Right atrium auricular region (tissue), 2 donors: Measurements from ENCODE around the gene RPH3AL. TPM values are rescaled to one million over a fixed set of nuclear protein-coding genes. Genes with fewer than 3 reads are reported as not detected.

Experiments
- DNase-seq: peaks from one replicate; pipeline ENCODE4 v3.0.0-alpha.2; 2019; ENCODE audit warnings: low spot score
- H3K27ac ChIP-seq, 2 donors: fragments of 200-600 bp; sonication (generic); 1 replicate in 1 of 2; 2 replicates in 1 of 2; pipeline ENCODE4 v1.5.1; 2016 to 2019
- H3K27me3 ChIP-seq, 2 donors: fragments of 200-600 bp; sonication (generic); one replicate each; pipeline versions ENCODE4 v1.5.1 to v1.6.0; 2017 to 2019
- H3K36me3 ChIP-seq: fragments of 200-600 bp; sonication (generic); one replicate; pipeline ENCODE4 v1.5.1; 2016
- H3K4me1 ChIP-seq, 2 donors: fragments of 200-600 bp; sonication (generic); one replicate each; pipeline versions ENCODE4 v1.5.1 to v1.6.0; 2017 to 2019
- H3K4me3 ChIP-seq, 2 donors: fragments of 200-600 bp; sonication (generic); 1 replicate in 1 of 2; 2 replicates in 1 of 2; pipeline ENCODE4 v1.5.1; 2017 to 2019; ENCODE audit warnings: mild to moderate bottlenecking in 1 of 2, moderate library complexity in 1 of 2
- H3K9me3 ChIP-seq, 2 donors: fragments of 200-600 bp; sonication (generic); one replicate each; pipeline ENCODE4 v1.5.1; 2019
- CTCF ChIP-seq, 2 donors: fragments of 200-600 bp; sonication (generic); IDR thresholded peaks; one replicate each; pipeline ENCODE4 v1.5.1; 2019; ENCODE audit warnings: antibody characterized with exemption in 2 of 2
- total RNA-seq, 2 donors: library from RNA; depleted of rRNA; stranded (reverse); fragments of >200 nt; gene quantifications; one replicate each; pipeline ENCODE4 v1.1.0, GENCODE V29; 2016

Gene RPH3AL
- total RNA-seq, 2 donors from 2014 or later, result 7.2 to 13.1 TPM

DNA sequence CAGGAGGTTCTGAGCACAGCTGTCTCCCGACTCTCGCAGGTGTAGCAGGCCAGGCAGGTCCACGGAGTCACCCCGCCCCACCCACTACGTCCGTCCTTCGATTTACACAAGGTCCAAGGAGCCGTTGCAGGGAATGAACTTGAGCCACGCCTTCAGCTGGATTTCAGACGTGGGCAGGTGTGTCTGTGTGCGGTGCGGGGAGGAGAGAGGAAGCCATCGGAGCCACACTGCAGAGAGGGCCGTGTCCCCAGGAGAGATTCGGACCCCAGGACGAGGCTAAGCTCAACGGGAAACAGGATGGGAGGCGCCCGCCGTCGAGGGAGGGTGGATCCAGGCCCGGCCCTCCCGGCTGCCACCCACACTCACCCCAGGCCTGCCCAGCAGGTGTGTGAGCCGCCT, 50.3 kb downstream of the RPH3AL start:
- Histone ChIP-seq H3K27ac (peak overlapping the region; percentile 67 to 80), H3K9me3 (no peaks in the 10 kb centered on the region), H3K27me3 (no peaks in the 10 kb centered on the region), H3K4me3 (peak overlapping the region in 1 of 2 donors; percentile 21), H3K4me1 (peaks cover 0 to 36% of the 10 kb centered on the region in 2 donors), H3K36me3 (no peaks in the 10 kb centered on the region)
- no peak for TF ChIP-seq CTCF (IDR thresholded peaks at IDR 0.05)
- DNase-seq, result no peak

DNA sequence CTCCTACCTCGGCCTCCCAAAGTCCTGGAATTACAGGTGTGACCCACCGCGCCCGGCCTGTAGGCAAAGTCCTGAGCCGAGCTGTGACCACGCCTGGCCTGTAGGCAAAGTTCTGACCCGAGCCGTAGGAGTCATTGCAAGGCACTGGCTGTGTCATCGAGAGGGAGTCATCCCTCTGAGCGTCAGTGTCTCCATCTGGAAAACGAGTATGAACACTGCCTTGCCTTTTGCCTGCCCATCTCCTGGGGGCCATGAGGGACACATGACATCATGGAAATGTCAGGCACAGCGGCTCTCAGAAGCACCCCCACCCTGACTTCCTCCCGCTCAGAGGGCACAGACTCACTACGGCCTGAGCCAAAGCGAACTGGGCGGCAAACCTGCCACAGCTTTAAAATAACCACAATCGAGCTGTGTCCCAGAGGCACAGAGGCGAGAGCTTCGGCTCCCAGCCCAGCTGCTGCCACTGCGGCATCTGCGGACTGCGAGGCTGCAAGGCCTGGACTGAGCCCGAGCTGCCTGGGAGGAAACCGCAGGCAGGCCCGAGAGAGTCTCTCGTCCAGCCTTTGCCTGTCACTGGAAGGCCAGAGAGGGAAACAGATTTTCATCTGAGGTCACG, 50.8 kb downstream of the RPH3AL start:
- Histone ChIP-seq H3K36me3 (no peaks in the 10 kb centered on the region), H3K4me1 (peaks cover 0 to 36% of the 10 kb centered on the region in 2 donors), H3K9me3 (no peaks in the 10 kb centered on the region), H3K27ac (peak overlapping the region; percentile 67 to 80), H3K27me3 (no peaks in the 10 kb centered on the region), H3K4me3 (peak overlapping the region in 1 of 2 donors; percentile 21)
- TF ChIP-seq CTCF (IDR thresholded peaks at IDR 0.05), result no peak
- DNase-seq, result peak; percentile 71

DNA sequence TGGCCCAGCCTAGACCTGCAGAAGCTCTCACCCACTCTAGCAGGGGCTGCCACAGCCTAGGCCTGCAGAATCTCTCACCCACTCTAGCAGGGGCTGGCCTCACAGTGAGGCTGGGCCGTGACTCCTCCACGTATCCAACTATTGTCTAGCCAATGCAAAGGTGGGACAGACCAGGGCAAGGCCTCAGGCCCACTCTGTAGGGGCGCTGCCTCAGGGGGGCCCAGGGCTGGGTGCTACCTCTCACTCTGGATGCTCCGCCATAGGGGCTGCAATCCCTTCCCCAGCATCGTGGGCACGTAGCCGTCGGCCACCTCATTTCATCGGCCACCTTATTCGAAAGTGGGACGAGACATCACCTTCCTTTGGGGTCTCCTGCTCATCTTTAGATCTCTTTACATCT, 51.7 kb downstream of the RPH3AL start:
- H3K27me3 ChIP-seq, result no peaks in the 10 kb centered on the region
- peaks cover 0 to 36% of the 10 kb centered on the region in 2 donors for H3K4me1 ChIP-seq
- no peak for TF ChIP-seq CTCF (IDR thresholded peaks at IDR 0.05)
- no peak overlapping the region for H3K4me3 ChIP-seq
- no peak for DNase-seq
- H3K9me3 ChIP-seq, result no peaks in the 10 kb centered on the region
- H3K27ac ChIP-seq, result peak overlapping the region; percentile 67 to 80
- H3K36me3 ChIP-seq, result no peaks in the 10 kb centered on the region

- DNase-seq, result no peak
- H3K36me3 ChIP-seq, result no peaks in the 10 kb centered on the region
- H3K9me3 ChIP-seq, result no peaks in the 10 kb centered on the region
- peaks cover 0 to 36% of the 10 kb centered on the region in 2 donors for H3K4me1 ChIP-seq
- H3K27ac ChIP-seq, result peak overlapping the region; percentile 7 to 16
- TF ChIP-seq CTCF (IDR thresholded peaks at IDR 0.05), result no peak
- no peak overlapping the region for H3K4me3 ChIP-seq
- H3K27me3 ChIP-seq, result no peaks in the 10 kb centered on the region
These were observed 53.1 kb downstream of the RPH3AL start for GRCh38 chr17:299546-299945.

- Histone ChIP-seq H3K4me1 (peaks cover 0 to 36% of the 10 kb centered on the region in 2 donors), H3K27me3 (no peaks in the 10 kb centered on the region), H3K36me3 (no peaks in the 10 kb centered on the region), H3K9me3 (no peaks in the 10 kb centered on the region), H3K4me3 (no peak overlapping the region), H3K27ac (peak overlapping the region; percentile 7 to 16)
- DNase-seq, result peak; percentile 72
- no peak for TF ChIP-seq CTCF (IDR thresholded peaks at IDR 0.05)
These were observed 53.7 kb downstream of the RPH3AL start for GRCh38 chr17:298791-299450.
